GM12878 (cell line): ENCODE results near the gene SURF6. TPM values are rescaled to one million over a fixed set of nuclear protein-coding genes. Genes with fewer than 3 reads are reported as not detected.

ENCODE experiments used
- BCLAF1 ChIP-seq: fragments of 450-650 bp; IDR thresholded peaks from 2 replicates; pipeline ENCODE4 v1.6.1; 2017; ENCODE audit warnings: antibody characterized with exemption, mild to moderate bottlenecking, moderate library complexity
- CUX1 ChIP-seq: IDR thresholded peaks from 2 replicates; pipeline ENCODE4 v1.6.1; 2012; ENCODE audit warnings: improper control_type of control experiment, low read depth, low read length; ENCODE audit not compliant: insufficient replicate concordance
- E4F1 ChIP-seq: fragments of 450-650 bp; IDR thresholded peaks from 2 replicates; pipeline ENCODE4 v1.6.1; 2018; ENCODE audit warnings: borderline replicate concordance, mild to moderate bottlenecking; ENCODE audit not compliant: partially characterized antibody
- KLF5 ChIP-seq: fragments of 450-650 bp; IDR thresholded peaks from 2 replicates; pipeline ENCODE4 v1.6.1; 2014; ENCODE audit warnings: mild to moderate bottlenecking; ENCODE audit not compliant: partially characterized antibody
- LARP7 ChIP-seq: fragments of 450-650 bp; IDR thresholded peaks from 2 replicates; pipeline ENCODE4 v1.6.1; 2017; ENCODE audit warnings: mild to moderate bottlenecking
- MYC ChIP-seq: IDR thresholded peaks from 2 replicates; pipeline ENCODE4 v1.6.1; 2011; ENCODE audit warnings: mild to moderate bottlenecking, low read length, moderate library complexity, inconsistent platforms; ENCODE audit not compliant: insufficient read depth, insufficient replicate concordance, insufficient read length, severe bottlenecking
- NBN ChIP-seq: fragments of 450-650 bp; IDR thresholded peaks from 2 replicates; pipeline ENCODE4 v1.6.1; 2016
- NR2C1 ChIP-seq: fragments of 450-650 bp; IDR thresholded peaks from 2 replicates; pipeline ENCODE4 v1.6.1; 2017; ENCODE audit warnings: antibody characterized with exemption, mild to moderate bottlenecking, moderate library complexity
- TARDBP ChIP-seq: IDR thresholded peaks from 2 replicates; pipeline ENCODE4 v1.6.1; 2016; ENCODE audit warnings: borderline replicate concordance
- ZNF24 ChIP-seq: fragments of 450-650 bp; IDR thresholded peaks from 2 replicates; pipeline ENCODE4 v1.6.1; 2017; ENCODE audit warnings: antibody characterized with exemption, mild to moderate bottlenecking
- polyA plus RNA-seq, 11 experiments: library from polyadenylated mRNA; depleted of rRNA in 4 of 11; unstranded in 6 of 11; stranded (reverse) in 5 of 11; fragments of >200 nt; fragmentation: Nextera tagmentation in 4 of 11; fragmentation: Illumina TruSeq in 1 of 11; extraction: Ambion mirVana in 4 of 11; extraction: Trizol in 1 of 11; gene quantifications; 1 replicate in 1 of 11; 2 replicates in 10 of 11; pipeline versions ENCODE4 v1.2.1 to v1.2.3, GENCODE V29; 2011 to 2016; ENCODE audit warnings: inconsistent platforms in 2 of 11, missing spikeins in 2 of 11, low read depth in 1 of 11
- total RNA-seq, 4 experiments: library from RNA; depleted of rRNA in 3 of 4; stranded (reverse); fragments of >200 nt in 3 of 4; fragmentation: Illumina TruSeq in 1 of 4; extraction: Trizol in 1 of 4; gene quantifications; 2 replicates each; pipeline versions ENCODE4 v1.2.1 to v1.2.3, GENCODE V29; 2013 to 2021
- TF ChIP-seq, protein P1 (sequence below): IDR thresholded peaks from 2 replicates; pipeline ENCODE4 v1.6.1; 2012; ENCODE audit warnings: low read depth, low read length, improper control_type of control experiment
- TF ChIP-seq, protein P2 (sequence below): IDR thresholded peaks from 2 replicates; pipeline ENCODE4 v1.6.1; 2012; ENCODE audit warnings: mild to moderate bottlenecking, low read depth, low read length

SURF6 gene
- total and polyA plus RNA-seq, 10 of the 15 experiments (the other 5 are each of a cell fraction or from before 2014, with no cell fraction given), result 2.2 to 27.2 (median 15.1) TPM

- TF ChIP-seq CUX1 (peak; percentile 98), E4F1 (peak; percentile 96), MYC (peak; percentile 97), NR2C1 (peak; percentile 72), LARP7 (peak; percentile 69; the same call in 1 of the 2 replicates), TARDBP (peak; percentile 85; the same call in 1 of the 2 replicates), NBN (peak; percentile 51; the same call in 1 of the 2 replicates), BCLAF1 (no peak; the same call in 1 of the 2 replicates), KLF5 (peak; percentile 94), ZNF24 (peak; percentile 68; the same call in 1 of the 2 replicates)
- TF ChIP-seq, protein P1, sequence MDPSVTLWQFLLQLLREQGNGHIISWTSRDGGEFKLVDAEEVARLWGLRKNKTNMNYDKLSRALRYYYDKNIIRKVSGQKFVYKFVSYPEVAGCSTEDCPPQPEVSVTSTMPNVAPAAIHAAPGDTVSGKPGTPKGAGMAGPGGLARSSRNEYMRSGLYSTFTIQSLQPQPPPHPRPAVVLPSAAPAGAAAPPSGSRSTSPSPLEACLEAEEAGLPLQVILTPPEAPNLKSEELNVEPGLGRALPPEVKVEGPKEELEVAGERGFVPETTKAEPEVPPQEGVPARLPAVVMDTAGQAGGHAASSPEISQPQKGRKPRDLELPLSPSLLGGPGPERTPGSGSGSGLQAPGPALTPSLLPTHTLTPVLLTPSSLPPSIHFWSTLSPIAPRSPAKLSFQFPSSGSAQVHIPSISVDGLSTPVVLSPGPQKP, result peak; percentile 99
- TF ChIP-seq, protein P2, sequence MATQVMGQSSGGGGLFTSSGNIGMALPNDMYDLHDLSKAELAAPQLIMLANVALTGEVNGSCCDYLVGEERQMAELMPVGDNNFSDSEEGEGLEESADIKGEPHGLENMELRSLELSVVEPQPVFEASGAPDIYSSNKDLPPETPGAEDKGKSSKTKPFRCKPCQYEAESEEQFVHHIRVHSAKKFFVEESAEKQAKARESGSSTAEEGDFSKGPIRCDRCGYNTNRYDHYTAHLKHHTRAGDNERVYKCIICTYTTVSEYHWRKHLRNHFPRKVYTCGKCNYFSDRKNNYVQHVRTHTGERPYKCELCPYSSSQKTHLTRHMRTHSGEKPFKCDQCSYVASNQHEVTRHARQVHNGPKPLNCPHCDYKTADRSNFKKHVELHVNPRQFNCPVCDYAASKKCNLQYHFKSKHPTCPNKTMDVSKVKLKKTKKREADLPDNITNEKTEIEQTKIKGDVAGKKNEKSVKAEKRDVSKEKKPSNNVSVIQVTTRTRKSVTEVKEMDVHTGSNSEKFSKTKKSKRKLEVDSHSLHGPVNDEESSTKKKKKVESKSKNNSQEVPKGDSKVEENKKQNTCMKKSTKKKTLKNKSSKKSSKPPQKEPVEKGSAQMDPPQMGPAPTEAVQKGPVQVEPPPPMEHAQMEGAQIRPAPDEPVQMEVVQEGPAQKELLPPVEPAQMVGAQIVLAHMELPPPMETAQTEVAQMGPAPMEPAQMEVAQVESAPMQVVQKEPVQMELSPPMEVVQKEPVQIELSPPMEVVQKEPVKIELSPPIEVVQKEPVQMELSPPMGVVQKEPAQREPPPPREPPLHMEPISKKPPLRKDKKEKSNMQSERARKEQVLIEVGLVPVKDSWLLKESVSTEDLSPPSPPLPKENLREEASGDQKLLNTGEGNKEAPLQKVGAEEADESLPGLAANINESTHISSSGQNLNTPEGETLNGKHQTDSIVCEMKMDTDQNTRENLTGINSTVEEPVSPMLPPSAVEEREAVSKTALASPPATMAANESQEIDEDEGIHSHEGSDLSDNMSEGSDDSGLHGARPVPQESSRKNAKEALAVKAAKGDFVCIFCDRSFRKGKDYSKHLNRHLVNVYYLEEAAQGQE, result 0 out of 2 replicates have a peak, but pooled peaks have one; percentile 21
Observed at GRCh38 chr9:133335924-133336811, at the start of gene SURF6 (continued).
